H1 (cell line): ENCODE measurements around the gene MRPL27. TPM values are rescaled to one million over a fixed set of nuclear protein-coding genes. Genes with fewer than 3 reads are reported as not detected.

Experiments used
- CTCF ChIA-PET: fragments of 300-600 bp; sonication (Branson Sonifier 250); formaldehyde crosslinking; loops from one replicate; lab custom pipeline; 2021; ENCODE audit not compliant: partially characterized antibody; lab: Charles Lee
- POLR2A ChIA-PET: fragments of 300-600 bp; sonication (Branson Sonifier 250); formaldehyde crosslinking; loops from one replicate; lab custom pipeline; 2021; ENCODE audit warnings: inconsistent platforms; ENCODE audit not compliant: partially characterized antibody; lab: Charles Lee
- DNase-seq, 2 experiments: peaks; one replicate each; pipeline versions ENCODE4 v3.0.0 to v3.0.0-alpha.2; 2010 to 2022; ENCODE audit warnings: low spot score in 2 of 2, low read depth in 1 of 2, mixed read lengths in 1 of 2
- FAIRE-seq: peaks from 2 replicates; lab custom pipeline; 2011; peaks lifted over from hg19 to GRCh38; lab: Jason Lieb, UNC
- H2AFZ ChIP-seq: 2 replicates; pipeline ENCODE4 v1.8.1; 2012; ENCODE audit warnings: low read length, inconsistent platforms
- H2AK5ac ChIP-seq: 2 replicates; pipeline ENCODE4 v1.6.1; 2013; ENCODE audit warnings: low read depth, low read length
- H2BK120ac ChIP-seq: replicated peaks from 2 replicates; pipeline ENCODE3; 2013; ENCODE audit warnings: low read depth, low read length, inconsistent platforms
- H2BK12ac ChIP-seq: 2 replicates; pipeline ENCODE4 v1.6.1; 2013; ENCODE audit warnings: low read depth, low read length
- H2BK15ac ChIP-seq: 2 replicates; pipeline ENCODE4 v1.6.1; 2013; ENCODE audit warnings: low read length
- H2BK20ac ChIP-seq: 2 replicates; pipeline ENCODE4 v1.6.1; 2013; ENCODE audit warnings: low read length
- H2BK5ac ChIP-seq: 2 replicates; pipeline ENCODE4 v1.6.1; 2013; ENCODE audit warnings: low read depth, low read length
- H3K14ac ChIP-seq: 2 replicates; pipeline ENCODE4 v1.6.1; 2013; ENCODE audit warnings: inconsistent platforms; ENCODE audit not compliant: insufficient read length
- H3K18ac ChIP-seq: 2 replicates; pipeline ENCODE4 v1.6.1; 2013; ENCODE audit warnings: low read length; ENCODE audit errors: extremely low read depth
- H3K23ac ChIP-seq: 2 replicates; pipeline ENCODE4 v1.6.1; 2013; ENCODE audit warnings: inconsistent platforms; ENCODE audit not compliant: insufficient read length
- H3K23me2 ChIP-seq: 2 replicates; pipeline ENCODE4 v1.6.1; 2013; ENCODE audit warnings: low read depth, low read length
- H3K27ac ChIP-seq: 2 replicates; pipeline ENCODE4 v1.6.1; 2011; ENCODE audit warnings: low read depth, low read length, inconsistent platforms
- H3K27me3 ChIP-seq, 4 experiments: replicated peaks in 1 of 4; 1 replicate in 1 of 4; 2 replicates in 3 of 4; pipeline versions ENCODE4 v1.6.1 to v1.8.1; 2011 to 2013; ENCODE audit warnings: low read length in 3 of 4, mild to moderate bottlenecking in 3 of 4, inconsistent platforms in 2 of 4, mixed read lengths in 2 of 4, moderate library complexity in 1 of 4; ENCODE audit not compliant: control insufficient read depth in 3 of 4, insufficient read depth in 3 of 4; ENCODE audit errors: extremely low read depth in 1 of 4
- H3K36me3 ChIP-seq, 4 experiments: 2 replicates each; pipeline versions ENCODE4 v1.6.1 to v1.8.1; 2011 to 2013; ENCODE audit warnings: mild to moderate bottlenecking in 4 of 4, low read length in 3 of 4, moderate library complexity in 2 of 4, control low read depth in 1 of 4, inconsistent platforms in 1 of 4; ENCODE audit not compliant: insufficient read depth in 4 of 4, control insufficient read depth in 2 of 4
- H3K4ac ChIP-seq: replicated peaks from 2 replicates; pipeline ENCODE3; 2013; ENCODE audit warnings: low read length, low read depth, mixed read lengths, inconsistent platforms; ENCODE audit not compliant: insufficient read length
- H3K4me1 ChIP-seq, 4 experiments: replicated peaks in 1 of 4; 1 replicate in 1 of 4; 2 replicates in 3 of 4; pipeline versions ENCODE4 v1.6.1 to v1.8.1; 2011 to 2013; ENCODE audit warnings: low read length in 3 of 4, inconsistent platforms in 2 of 4, mixed read lengths in 1 of 4; ENCODE audit not compliant: insufficient read depth in 4 of 4, control insufficient read depth in 3 of 4
- H3K4me2 ChIP-seq, 2 experiments: 2 replicates each; pipeline versions ENCODE4 v1.6.1 to v1.8.1; 2011 to 2013; ENCODE audit warnings: low read depth in 2 of 2, low read length in 2 of 2, control low read depth in 1 of 2, inconsistent platforms in 1 of 2, mild to moderate bottlenecking in 1 of 2; ENCODE audit not compliant: insufficient read depth in 1 of 2
- H3K4me3 ChIP-seq, 4 experiments: fragments of 200-600, 300-600 bp in 1 of 4; sonication (generic), shearing (Covaris generic), sonication (Bioruptor Twin) in 1 of 4; 2 replicates each; pipeline versions ENCODE4 v1.5.1 to v1.8.1; 2011 to 2016; ENCODE audit warnings: low read length in 4 of 4, low read depth in 3 of 4, control low read depth in 2 of 4, inconsistent platforms in 2 of 4, mild to moderate bottlenecking in 2 of 4, mixed read lengths in 1 of 4, moderate library complexity in 1 of 4; ENCODE audit not compliant: insufficient read depth in 2 of 4; ENCODE audit errors: extremely low read depth in 1 of 4
- H3K56ac ChIP-seq: replicated peaks from 2 replicates; pipeline ENCODE3; 2013; ENCODE audit warnings: low read depth, mild to moderate bottlenecking, mixed read lengths, low read length, inconsistent platforms; ENCODE audit not compliant: insufficient read length
- H3K79me1 ChIP-seq: 2 replicates; pipeline ENCODE4 v1.6.1; 2013; ENCODE audit warnings: low read depth, low read length, control low read depth
- H3K79me2 ChIP-seq, 2 experiments: 2 replicates each; pipeline versions ENCODE4 v1.6.1 to v1.8.1; 2012 to 2013; ENCODE audit warnings: low read length in 2 of 2, mild to moderate bottlenecking in 2 of 2, inconsistent platforms in 1 of 2; ENCODE audit not compliant: insufficient read depth in 2 of 2, control insufficient read depth in 1 of 2
- H3K9ac ChIP-seq, 4 experiments: replicated peaks in 1 of 4; 1 replicate in 1 of 4; 2 replicates in 3 of 4; pipeline versions ENCODE4 v1.6.1 to v1.8.1; 2011 to 2013; ENCODE audit warnings: low read depth in 3 of 4, low read length in 3 of 4, control low read depth in 2 of 4, mild to moderate bottlenecking in 2 of 4, moderate library complexity in 2 of 4, inconsistent platforms in 1 of 4; ENCODE audit errors: extremely low read depth in 1 of 4
- H3K9me3 ChIP-seq, 2 experiments: 2 replicates each; pipeline versions ENCODE4 v1.6.1 to v1.8.1; 2012 to 2013; ENCODE audit warnings: mild to moderate bottlenecking in 2 of 2, moderate library complexity in 2 of 2, control low read depth in 1 of 2, inconsistent platforms in 1 of 2, low read depth in 1 of 2, low read length in 1 of 2, mixed read lengths in 1 of 2; ENCODE audit not compliant: insufficient read depth in 2 of 2
- H4K20me1 ChIP-seq, 2 experiments: replicated peaks in 1 of 2; 2 replicates each; pipeline versions ENCODE3 to v1.8.1; 2011 to 2013; ENCODE audit warnings: inconsistent platforms in 2 of 2, low read length in 2 of 2, mild to moderate bottlenecking in 1 of 2; ENCODE audit not compliant: insufficient read depth in 2 of 2, control insufficient read depth in 1 of 2
- H4K5ac ChIP-seq: 2 replicates; pipeline ENCODE4 v1.6.1; 2013; ENCODE audit warnings: low read length, low read depth, mixed read lengths, inconsistent platforms; ENCODE audit not compliant: insufficient read length
- H4K8ac ChIP-seq: 2 replicates; pipeline ENCODE4 v1.8.0; 2013; ENCODE audit warnings: mild to moderate bottlenecking, moderate library complexity, low read length, inconsistent platforms; ENCODE audit not compliant: insufficient read depth; ENCODE audit errors: extremely low read depth
- H4K91ac ChIP-seq: replicated peaks from 2 replicates; pipeline ENCODE3; 2013; ENCODE audit warnings: low read length, mixed read lengths, inconsistent platforms; ENCODE audit not compliant: insufficient read length
- SRF ChIP-seq: IDR thresholded peaks from 2 replicates; pipeline ENCODE4 v1.6.1; 2011; ENCODE audit warnings: mild to moderate bottlenecking, low read depth, low read length, moderate library complexity
- WGBS, 2 experiments: shearing (Covaris generic) in 1 of 2; methylation state at CpG; one replicate each; pipeline versions ENCODE4 v1.1.6 to v1.1.7; 2013 to 2015; ENCODE audit warnings: low lambda C conversion rate in 2 of 2, mixed read lengths in 2 of 2, inconsistent platforms in 1 of 2, low coverage in 1 of 2, missing lambda C conversion rate in 1 of 2; ENCODE audit not compliant: insufficient replicate concordance in 2 of 2, insufficient coverage in 1 of 2, insufficient read length in 1 of 2; ENCODE audit errors: extremely low coverage in 1 of 2, missing lambda C conversion rate in 1 of 2; 5-methylcytosine and 5-hydroxymethylcytosine counted together
- polyA plus RNA-seq, 7 experiments: library from polyadenylated mRNA; depleted of rRNA in 3 of 7; stranded (reverse) in 5 of 7; unstranded in 2 of 7; fragments of >200 nt in 5 of 7; fragments of 200-250 nt in 2 of 7; gene quantifications; 1 replicate in 5 of 7; 2 replicates in 1 of 7; 4 replicates in 1 of 7; pipeline versions ENCODE4 v1.2.1 to v1.2.3, GENCODE V29; 2011 to 2013; ENCODE audit warnings: missing spikeins in 2 of 7, mixed read lengths in 2 of 7
- total RNA-seq: library from RNA; stranded (reverse); fragmentation: NEBNext Ultra II Directional; extraction: Animal tissue kit (Norgen Biotek cat#: 25700); gene quantifications from 2 replicates; pipeline ENCODE4 v1.2.1, GENCODE V29; 2021

The MRPL27 gene
- total and polyA plus RNA-seq, 2 of the 8 experiments (the other 6 are each of a cell fraction or from before 2014, with no cell fraction given): 75.6 to 135 TPM

- Histone ChIP-seq H3K4ac (no peak overlapping the region), H4K20me1 (no peaks in the 10 kb centered on the region), H3K18ac (no peak overlapping the region), H3K23me2 (no peaks in the 10 kb centered on the region), H3K4me2 (no peak overlapping the region), H4K8ac (no peak overlapping the region), H3K27ac (no peak overlapping the region), H3K9ac (no peak overlapping the region), H3K36me3 (no peaks in the 10 kb centered on the region), H2BK120ac (no peak overlapping the region), H2BK20ac (0 out of 2 replicates have a peak overlapping the region, but pooled peaks have one; percentile 23), H2BK5ac (no peak overlapping the region), H3K56ac (no peak overlapping the region), H3K9me3 (no peaks in the 10 kb centered on the region), H2BK12ac (no peak overlapping the region), H2AK5ac (no peak overlapping the region), H4K5ac (no peak overlapping the region), H3K4me3 (no peak overlapping the region), H3K79me1 (no peaks in the 10 kb centered on the region), H3K23ac (no peak overlapping the region), H3K27me3 (no peaks in the 10 kb centered on the region), H2BK15ac (no peak overlapping the region), H4K91ac (no peak overlapping the region), H3K4me1 (peaks cover 0 to 2% (median 0%) of the 10 kb centered on the region in 4 experiments; a peak in 1 of 7 replicates), H3K14ac (no peak overlapping the region), H2AFZ (no peak overlapping the region), H3K79me2 (no peaks in the 10 kb centered on the region)
- WGBS, 2 experiments: 83% methylated on average over 6 of the region's 6 CpGs; no CpG with 5 or more reads in 1 of the 2 experiments
- FAIRE-seq: no peak
- no peak for TF ChIP-seq SRF
- DNase-seq: no peak
- ChIA-PET CTCF (interaction anchor here (0.7 to 5.4 kb wide), 7 partner anchors 9 to 163 kb away, joined by 3 to 27 read pairs (median 6); partner anchors contain the start of gene COL1A1), POLR2A (no interaction called here)
Measured at GRCh38 chr17:50332196-50332595, 40.8 kb downstream of the MRPL27 start.
